GM18868 (cell line): ENCODE measurements around the gene ALOX15B.

Experiments used
- ATAC-seq: cut with Tn5 transposase; IDR thresholded peaks from one replicate; pipeline ENCODE4 v1.9.1; 2021; ENCODE audit warnings: mild to moderate bottlenecking, moderate library complexity; ENCODE audit not compliant: unreplicated experiment

The ALOX15B gene

DNA sequence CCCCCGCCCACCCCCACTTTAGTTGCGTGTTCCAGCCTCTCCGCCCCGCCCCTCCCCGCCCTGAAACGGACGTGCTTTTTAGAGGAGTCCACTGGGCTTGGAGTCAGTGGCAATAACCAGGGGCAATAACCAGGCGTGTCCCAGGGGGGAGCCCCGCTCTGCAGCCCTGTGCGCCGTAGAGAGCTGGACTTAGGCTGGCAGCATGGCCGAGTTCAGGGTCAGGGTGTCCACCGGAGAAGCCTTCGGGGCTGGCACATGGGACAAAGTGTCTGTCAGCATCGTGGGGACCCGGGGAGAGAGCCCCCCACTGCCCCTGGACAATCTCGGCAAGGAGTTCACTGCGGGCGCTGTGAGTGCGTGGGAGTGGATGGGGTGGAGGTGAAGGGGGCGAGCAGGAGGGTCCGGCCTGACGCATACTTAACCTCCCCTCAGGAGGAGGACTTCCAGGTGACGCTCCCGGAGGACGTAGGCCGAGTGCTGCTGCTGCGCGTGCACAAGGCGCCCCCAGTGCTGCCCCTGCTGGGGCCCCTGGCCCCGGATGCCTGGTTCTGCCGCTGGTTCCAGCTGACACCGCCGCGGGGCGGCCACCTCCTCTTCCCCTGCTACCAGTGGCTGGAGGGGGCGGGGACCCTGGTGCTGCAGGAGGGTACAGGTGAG lies at the start of gene ALOX15B:
TSS of gene ALOX15B (plus strand) at position 106 of the 657 bp plus-strand sequence. CDS start at position 203, 97 bp downstream.
- no peak for ATAC-seq

DNA sequence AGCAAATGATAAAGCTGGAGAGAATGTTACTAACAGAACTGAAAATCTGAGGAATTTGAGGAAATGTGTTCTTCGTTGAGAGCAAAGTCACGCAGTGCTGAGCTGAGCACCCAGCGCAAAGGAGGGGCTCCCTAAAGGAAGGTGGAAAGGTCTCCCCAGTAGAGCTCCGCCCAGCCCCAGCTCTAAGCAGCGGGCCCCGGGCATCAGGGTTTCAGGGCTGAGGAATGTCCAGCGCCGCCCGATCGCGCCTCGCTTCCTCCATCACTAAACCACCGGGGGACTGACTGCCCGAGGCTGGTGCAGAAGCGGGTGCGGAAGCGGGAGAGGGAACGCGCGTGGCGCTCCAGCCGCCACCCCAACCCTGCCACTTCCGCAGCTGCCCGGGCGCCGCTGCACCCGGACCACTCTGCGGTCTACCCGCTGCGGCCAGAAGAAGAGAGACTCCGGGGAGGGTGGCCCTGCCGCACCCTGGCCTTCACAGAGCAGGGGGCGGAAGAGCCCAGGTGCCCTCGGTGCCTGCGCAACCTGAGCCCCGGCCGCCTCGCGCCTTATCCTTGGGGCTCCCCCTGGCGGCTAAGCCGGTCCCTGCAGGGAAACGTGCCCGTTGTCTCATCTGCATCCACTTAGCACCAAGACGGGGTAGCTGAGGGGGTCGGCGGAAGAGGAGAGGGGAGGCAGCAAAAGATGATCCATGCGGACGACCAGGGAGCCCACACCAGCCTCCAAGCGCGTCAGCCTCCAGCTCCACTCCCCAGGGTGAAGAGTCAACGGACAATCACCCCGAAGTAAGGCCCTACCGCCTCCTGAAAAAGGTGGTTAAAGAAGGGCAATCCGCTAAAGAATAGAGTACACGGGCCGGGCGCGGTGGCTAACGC lies 48.8 kb upstream of the ALOX15B start:
- peak; percentile 70 for ATAC-seq

DNA sequence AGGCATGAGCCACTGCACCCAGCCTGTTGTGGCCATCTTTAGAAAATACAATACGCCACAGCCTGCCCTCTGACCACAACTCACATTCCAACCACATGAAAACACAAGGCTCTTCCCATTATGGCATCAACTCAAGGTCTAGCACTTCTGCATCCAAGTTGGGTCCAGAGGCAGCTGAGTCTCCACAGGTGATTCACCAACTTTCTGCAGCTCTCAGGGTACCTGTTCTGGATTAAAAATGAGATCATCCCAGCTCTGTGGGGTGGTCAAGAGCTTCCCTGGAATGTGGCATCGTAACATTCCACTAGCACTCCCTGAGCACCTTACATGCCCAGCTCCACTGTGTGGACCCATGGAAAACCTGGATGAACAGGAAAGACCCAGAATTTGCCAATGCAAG lies 46.3 kb upstream of the ALOX15B start:
- no peak for ATAC-seq

DNA sequence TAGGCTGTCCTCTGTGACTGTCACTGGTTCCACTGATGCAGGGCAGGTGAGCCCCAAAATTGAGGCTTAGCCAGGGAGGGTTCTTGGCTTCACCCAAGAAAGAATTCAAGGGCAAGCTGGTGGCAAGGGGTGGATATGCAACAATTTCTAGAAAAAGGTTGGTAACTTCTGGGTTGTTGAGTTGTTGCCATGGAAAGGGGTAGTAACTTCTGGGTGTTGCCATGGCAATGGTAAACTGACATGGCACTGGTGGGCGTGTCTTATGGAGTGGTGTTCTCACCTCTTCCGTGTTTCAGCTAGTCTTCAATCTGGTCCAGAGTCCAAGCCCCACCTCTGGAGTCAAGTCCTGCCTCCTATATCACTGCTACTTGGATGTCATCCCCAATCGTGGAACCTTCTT lies 45.9 kb upstream of the ALOX15B start:
- no peak for ATAC-seq

DNA sequence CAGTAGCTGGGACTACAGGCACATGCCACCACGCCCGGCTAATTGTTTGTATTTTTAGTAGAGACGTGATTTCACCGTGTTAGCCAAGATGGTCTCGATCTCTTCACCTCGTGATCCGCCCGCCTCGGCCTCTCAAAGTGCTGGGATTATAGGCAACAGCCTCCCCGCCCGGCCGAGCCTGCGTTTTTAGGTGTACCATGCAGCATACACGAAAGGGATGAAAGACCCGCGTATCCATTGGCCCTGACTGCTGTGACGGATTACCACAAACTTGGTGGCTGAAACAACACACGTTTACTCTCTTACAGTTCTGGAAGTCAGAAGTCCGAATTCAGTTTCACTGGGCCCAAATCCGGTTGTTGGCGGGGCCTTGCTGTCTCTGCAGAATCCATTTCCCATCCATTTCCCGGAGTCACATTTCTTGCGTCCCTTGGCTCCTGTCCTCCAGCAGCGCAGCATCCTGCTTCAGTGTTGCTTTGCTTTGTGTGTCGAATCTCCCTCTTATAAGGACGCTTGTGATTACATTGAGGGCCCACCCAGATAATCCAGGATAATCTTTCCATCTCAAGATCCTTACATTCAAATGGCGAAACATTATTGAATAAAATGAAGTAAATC lies 44.8 kb upstream of the ALOX15B start:
- no peak for ATAC-seq

- ATAC-seq, result no peak
Observed at GRCh38 chr17:7995724-7996123, 43.1 kb upstream of the ALOX15B start.

- no peak for ATAC-seq
Observed at GRCh38 chr17:7997186-7997585, 41.7 kb upstream of the ALOX15B start.

DNA sequence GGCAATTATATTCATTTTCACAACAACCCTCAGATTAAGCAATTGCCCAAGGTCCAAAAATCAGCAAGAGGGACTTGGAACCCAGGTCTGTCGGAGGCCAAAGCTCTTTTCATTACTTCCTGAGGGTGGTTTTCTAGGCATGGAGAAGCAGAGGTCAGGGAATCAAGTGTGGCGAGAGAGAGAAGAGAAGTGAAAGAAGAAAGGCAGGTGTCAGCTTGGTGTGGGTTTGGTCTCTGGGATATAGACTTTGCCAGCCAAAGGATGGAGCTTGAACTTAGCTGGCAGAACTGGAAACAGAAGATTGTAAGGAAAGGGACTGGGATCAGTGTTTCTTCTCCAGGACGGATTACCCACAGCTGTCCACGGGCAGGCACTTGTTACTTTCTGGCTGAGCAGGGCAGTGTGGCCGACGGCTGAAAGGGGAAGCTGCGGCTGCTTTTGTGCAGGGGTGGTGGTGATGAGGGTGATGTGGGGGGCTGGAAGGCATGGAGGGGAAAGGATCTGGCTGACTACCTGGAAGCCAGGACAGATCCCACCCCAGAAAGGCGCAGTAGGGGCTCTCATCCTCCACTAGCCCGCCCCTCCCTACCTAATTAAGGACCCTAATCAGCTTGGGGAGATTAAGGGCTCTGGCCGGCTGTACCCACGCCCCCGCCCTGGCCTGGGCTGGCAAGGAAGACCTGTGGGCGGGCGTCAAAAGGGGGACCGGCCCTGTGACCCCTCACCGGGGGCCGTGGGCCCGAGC lies 36.7 kb upstream of the ALOX15B start, which contains the start of gene GUCY2D:
TSS of gene GUCY2D (plus strand) at position 640 of the 745 bp plus-strand sequence. CDS start 433 bp downstream, outside the sequence.
- no peak for ATAC-seq

DNA sequence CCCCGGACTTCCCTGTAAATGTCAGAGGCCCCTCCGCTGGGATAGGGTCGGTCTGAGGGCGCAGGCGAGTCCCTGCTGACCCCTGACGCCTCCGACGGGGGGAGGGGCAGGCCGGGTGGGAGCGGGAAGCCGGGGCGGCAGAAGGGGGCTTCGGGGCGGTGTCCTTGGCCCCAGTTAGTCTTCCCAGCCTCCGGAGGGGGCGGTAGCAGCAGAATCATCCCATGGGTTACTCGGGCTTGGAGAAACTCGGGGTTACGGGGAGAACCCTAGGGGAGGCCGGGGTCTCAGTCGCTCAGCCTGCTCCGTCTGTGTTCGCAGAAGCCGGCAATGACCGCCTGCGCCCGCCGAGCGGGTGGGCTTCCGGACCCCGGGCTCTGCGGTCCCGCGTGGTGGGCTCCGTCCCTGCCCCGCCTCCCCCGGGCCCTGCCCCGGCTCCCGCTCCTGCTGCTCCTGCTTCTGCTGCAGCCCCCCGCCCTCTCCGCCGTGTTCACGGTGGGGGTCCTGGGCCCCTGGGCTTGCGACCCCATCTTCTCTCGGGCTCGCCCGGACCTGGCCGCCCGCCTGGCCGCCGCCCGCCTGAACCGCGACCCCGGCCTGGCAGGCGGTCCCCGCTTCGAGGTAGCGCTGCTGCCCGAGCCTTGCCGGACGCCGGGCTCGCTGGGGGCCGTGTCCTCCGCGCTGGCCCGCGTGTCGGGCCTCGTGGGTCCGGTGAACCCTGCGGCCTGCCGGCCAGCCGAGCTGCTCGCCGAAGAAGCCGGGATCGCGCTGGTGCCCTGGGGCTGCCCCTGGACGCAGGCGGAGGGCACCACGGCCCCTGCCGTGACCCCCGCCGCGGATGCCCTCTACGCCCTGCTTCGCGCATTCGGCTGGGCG lies 35.9 kb upstream of the ALOX15B start:
- no peak for ATAC-seq

DNA sequence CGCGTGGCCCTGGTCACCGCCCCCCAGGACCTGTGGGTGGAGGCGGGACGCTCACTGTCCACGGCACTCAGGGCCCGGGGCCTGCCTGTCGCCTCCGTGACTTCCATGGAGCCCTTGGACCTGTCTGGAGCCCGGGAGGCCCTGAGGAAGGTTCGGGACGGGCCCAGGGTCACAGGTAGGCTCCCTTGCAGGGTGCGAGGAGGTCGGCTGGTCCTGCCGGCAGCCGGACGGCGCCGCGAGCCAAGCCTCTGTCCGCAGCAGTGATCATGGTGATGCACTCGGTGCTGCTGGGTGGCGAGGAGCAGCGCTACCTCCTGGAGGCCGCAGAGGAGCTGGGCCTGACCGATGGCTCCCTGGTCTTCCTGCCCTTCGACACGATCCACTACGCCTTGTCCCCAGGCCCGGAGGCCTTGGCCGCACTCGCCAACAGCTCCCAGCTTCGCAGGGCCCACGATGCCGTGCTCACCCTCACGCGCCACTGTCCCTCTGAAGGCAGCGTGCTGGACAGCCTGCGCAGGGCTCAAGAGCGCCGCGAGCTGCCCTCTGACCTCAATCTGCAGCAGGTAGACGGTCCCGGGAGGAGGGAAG lies 35.2 kb upstream of the ALOX15B start:
- no peak for ATAC-seq

GRCh38 chr17:8004899-8005298 lies 34.0 kb upstream of the ALOX15B start:
- ATAC-seq, result no peak

DNA sequence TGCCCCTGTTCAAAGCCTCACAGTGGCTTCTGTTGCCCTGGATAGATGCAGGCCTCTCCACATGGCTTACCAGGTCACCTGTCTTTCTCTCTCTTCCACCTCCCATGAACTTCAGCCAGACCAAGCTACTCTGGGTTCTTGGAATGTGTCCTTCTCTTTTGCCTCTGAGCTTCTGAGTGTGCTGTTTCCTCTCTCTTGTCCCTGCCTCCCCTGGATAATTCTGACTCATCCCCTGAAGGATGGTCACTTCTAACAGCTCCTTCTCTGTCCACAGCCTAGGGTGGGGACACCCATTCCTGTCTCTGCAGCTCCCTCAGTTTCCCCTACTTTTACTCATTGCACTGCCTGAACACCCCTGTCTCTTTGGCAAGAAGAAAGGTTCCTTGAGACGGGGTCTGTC lies 33.5 kb upstream of the ALOX15B start:
- no peak for ATAC-seq

DNA sequence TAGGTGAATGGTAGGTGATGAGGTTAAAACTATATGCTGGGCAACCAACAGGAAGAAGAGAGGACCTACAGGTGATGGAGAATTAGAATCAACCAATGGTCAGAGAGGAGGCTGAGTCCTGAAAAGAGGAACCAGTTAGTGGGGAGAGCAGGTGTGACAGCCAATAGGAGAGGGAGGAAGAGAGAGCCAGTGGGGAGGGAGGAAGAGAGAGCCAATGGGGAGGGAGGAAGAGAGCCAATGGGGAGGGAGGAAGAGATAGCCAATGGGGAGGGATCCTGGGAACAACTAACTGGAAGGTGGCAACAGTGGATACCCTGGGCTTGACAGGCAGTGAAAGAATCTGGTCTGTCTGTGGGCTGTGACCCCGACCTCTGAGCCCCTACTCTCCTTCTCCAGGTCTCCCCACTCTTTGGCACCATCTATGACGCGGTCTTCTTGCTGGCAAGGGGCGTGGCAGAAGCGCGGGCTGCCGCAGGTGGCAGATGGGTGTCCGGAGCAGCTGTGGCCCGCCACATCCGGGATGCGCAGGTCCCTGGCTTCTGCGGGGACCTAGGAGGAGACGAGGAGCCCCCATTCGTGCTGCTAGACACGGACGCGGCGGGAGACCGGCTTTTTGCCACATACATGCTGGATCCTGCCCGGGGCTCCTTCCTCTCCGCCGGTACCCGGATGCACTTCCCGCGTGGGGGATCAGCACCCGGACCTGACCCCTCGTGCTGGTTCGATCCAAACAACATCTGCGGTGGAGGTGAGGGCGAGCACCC lies 32.7 kb upstream of the ALOX15B start:
- ATAC-seq, result no peak

GRCh38 chr17:8006836-8007680 lies 31.8 kb upstream of the ALOX15B start:
- ATAC-seq, result no peak

DNA sequence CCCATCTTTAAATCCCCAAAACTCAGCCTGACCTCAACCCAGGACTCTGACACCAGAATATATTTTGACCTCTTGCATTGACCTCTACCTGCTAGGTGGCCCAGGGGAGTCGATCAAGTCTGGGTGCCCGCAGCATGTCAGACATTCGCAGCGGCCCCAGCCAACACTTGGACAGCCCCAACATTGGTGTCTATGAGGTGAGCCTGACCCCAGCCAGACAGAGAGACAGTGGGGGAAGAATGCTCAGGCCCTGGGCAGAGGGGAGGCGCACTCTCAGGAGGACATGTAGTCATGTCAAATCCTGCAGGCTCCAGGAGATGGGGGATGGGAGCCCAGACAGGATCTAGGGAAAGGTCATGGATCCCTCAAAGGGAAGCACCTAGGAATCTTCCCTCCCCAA lies 31.0 kb upstream of the ALOX15B start:
- ATAC-seq, result no peak

GRCh38 chr17:8012045-8012580 lies 26.7 kb upstream of the ALOX15B start:
- no peak for ATAC-seq

GRCh38 chr17:8012996-8013640 lies 25.7 kb upstream of the ALOX15B start:
- no peak for ATAC-seq
